Mucosa of descending colon (tissue), 3 donors: ENCODE measurements around the gene BBOX1. TPM values are rescaled to one million over a fixed set of nuclear protein-coding genes. Genes with fewer than 3 reads are reported as not detected.
"Not testable (repeated sequence)": the region's sequence is repeated elsewhere in the genome, so short reads cannot be mapped to it uniquely, and the experiment has no call there.

ENCODE experiments used
- ATAC-seq: fragments of 200-7000 bp; cut with Tn5 transposase; one replicate; pipeline ENCODE4 v1.9.1; 2020; ENCODE audit warnings: mild to moderate bottlenecking, moderate library complexity
- DNase-seq, 3 donors: peaks; one replicate each; pipeline ENCODE4 v3.0.0-alpha.2; 2020
- H3K36me3 ChIP-seq: fragments of 200-600 bp; one replicate; pipeline ENCODE4 v1.8.0; 2021; ENCODE audit warnings: low read depth, mild to moderate bottlenecking
- H3K4me1 ChIP-seq: fragments of 200-600 bp; one replicate; pipeline ENCODE4 v1.8.0; 2021; ENCODE audit warnings: low read depth, mild to moderate bottlenecking
- H3K4me3 ChIP-seq: fragments of 200-600 bp; one replicate; pipeline ENCODE4 v1.8.0; 2021; ENCODE audit warnings: mild to moderate bottlenecking
- H3K9me3 ChIP-seq: fragments of 200-600 bp; one replicate; pipeline ENCODE4 v1.8.0; 2021; ENCODE audit warnings: mild to moderate bottlenecking
- intact Hi-C, 2 donors: fragments of 100-400 bp; cut with DNase I in 1 of 2; cut with micrococcal nuclease in 1 of 2; formaldehyde crosslinking; loops; one replicate each; pipeline versions ENCODE4 v1.11.0 to v1.11.1; 2022; cut with DNase I, micrococcal nuclease
- total RNA-seq, 3 donors: library from RNA; stranded (reverse); fragmentation: NEBNext Ultra II Directional in 2 of 3; extraction: Animal tissue kit (Norgen Biotek cat#: 25700) in 2 of 3; gene quantifications; one replicate each; pipeline versions ENCODE4 v1.2.1 to v1.2.4, GENCODE V29; 2021 to 2023
- TF ChIP-seq, protein P1 (sequence below): fragments of 200-600 bp; IDR thresholded peaks from one replicate; pipeline ENCODE4 v1.8.0; 2022; ENCODE audit warnings: antibody characterized with exemption, mild to moderate bottlenecking
- donor health status: DM: no; HTN: no; CAD: no; lungs with moderate emphysema.
- donor health status: DM: no; HTN: no; CAD: no.
- donor health status: DM: no; HTN: yes; CAD: no.

BBOX1 gene
- total RNA-seq, 3 donors from 2014 or later: not detected

DNA sequence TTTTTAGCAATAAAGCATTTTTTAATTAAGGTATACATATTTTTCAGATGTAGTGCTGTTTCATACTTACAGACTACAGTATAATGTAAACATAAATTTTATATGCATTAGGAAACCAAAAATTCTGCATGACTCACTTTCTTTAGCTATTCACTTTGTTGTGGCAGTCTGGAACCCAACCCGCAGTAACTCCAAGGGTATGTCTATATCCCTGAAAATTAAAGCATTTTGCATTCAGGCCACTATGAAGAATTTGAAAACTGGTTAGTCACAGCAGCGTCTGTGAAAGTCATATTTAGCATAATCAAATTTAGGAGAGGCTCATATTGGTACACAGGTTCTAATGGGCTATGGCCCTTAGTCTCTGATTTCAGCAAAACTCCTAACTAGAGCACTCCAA is 46.8 kb downstream of the BBOX1 start:
- Histone ChIP-seq H3K9me3 (peaks cover 11% of the 10 kb centered on the region), H3K4me3 (no peak overlapping the region), H3K4me1 (no peaks in the 10 kb centered on the region), H3K36me3 (no peaks in the 10 kb centered on the region)
- TF ChIP-seq, protein P1, sequence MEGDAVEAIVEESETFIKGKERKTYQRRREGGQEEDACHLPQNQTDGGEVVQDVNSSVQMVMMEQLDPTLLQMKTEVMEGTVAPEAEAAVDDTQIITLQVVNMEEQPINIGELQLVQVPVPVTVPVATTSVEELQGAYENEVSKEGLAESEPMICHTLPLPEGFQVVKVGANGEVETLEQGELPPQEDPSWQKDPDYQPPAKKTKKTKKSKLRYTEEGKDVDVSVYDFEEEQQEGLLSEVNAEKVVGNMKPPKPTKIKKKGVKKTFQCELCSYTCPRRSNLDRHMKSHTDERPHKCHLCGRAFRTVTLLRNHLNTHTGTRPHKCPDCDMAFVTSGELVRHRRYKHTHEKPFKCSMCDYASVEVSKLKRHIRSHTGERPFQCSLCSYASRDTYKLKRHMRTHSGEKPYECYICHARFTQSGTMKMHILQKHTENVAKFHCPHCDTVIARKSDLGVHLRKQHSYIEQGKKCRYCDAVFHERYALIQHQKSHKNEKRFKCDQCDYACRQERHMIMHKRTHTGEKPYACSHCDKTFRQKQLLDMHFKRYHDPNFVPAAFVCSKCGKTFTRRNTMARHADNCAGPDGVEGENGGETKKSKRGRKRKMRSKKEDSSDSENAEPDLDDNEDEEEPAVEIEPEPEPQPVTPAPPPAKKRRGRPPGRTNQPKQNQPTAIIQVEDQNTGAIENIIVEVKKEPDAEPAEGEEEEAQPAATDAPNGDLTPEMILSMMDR: no peak
- intact Hi-C loops: no loop called here
- DNase-seq (no peak), ATAC-seq (no peak)

DNA sequence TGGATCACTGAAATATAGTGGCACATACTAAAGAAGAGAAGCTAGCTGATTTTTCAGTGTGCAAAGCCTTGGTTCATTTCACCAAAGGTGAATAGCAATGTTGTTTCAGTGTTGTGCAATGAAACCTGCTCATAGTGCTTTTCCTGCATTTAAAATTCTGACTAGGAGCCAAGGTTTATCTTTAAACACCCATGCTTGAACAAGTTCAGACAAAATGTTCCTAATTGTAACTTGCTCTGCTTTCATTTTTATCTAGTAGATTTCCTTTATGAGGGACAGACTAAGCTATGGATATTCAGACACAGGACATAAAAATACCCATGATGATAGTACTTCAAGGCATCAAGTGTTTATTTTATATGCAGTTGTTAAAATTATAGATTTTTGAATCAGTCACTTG is 47.7 kb downstream of the BBOX1 start:
- TF ChIP-seq, protein P1: no peak
- intact Hi-C loops: no loop called here
- peaks cover 11% of the 10 kb centered on the region for H3K9me3 ChIP-seq
- no peak overlapping the region for H3K4me3 ChIP-seq
- H3K4me1 ChIP-seq: no peaks in the 10 kb centered on the region
- no peaks in the 10 kb centered on the region for H3K36me3 ChIP-seq
- DNase-seq: no peak
- no peak for ATAC-seq

DNA sequence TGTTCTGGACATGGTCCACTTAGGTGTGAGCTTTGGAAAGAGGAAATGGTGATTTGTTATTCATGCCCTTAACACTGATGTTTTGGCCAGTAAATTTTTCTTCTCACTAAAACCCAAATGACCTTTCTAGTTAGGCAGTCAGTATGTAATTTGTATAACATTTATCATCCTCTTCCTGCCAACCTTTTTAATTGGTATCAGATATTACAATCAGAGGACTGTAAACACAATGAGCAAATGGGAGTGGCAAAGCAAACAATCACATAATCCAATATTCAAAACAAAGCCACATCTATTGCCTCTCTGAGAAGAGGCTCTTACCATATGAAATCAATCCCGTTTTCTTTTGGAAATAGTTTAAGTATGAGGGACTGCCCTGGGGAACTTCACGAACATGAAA is 49.1 kb downstream of the BBOX1 start:
- no peaks in the 10 kb centered on the region for H3K4me1 ChIP-seq
- H3K4me3 ChIP-seq: no peak overlapping the region
- H3K9me3 ChIP-seq: peaks cover 11% of the 10 kb centered on the region
- TF ChIP-seq, protein P1: no peak
- no peaks in the 10 kb centered on the region for H3K36me3 ChIP-seq
- intact Hi-C loops: no loop called here
- no peak for ATAC-seq
- DNase-seq: no peak

DNA sequence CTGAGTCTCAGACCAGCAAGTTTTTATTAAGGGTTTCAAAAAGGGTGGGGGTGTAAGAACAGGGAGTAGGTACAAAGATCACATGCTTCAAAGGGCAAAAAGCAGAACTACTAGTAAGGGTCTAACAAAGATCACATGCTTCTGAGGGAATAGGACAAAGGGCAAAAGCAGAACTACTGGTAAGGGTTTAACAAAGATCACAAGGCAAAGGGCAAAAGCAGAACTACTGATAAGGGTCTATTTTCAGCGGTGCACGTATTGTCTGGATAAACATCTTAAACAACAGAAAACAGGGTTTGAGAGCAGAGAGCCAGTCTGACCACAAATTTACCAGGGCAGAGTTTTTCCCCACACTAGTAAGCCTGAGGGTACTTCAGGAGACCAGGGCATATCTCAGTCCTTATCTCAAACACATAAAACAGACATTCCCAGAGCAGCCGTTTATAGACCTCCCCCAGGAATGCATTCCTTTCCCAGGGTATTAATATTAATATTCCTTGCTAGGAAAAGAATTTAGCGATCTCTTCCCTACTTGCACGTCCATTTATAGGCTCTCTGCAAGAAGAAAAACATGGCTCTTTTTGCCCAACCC is 49.8 kb downstream of the BBOX1 start:
- DNase-seq, H3K4me1 ChIP-seq, H3K36me3 ChIP-seq, H3K4me3 ChIP-seq, intact Hi-C loops, ATAC-seq: not testable (repeated sequence)
- peaks cover 11% of the 10 kb centered on the region for H3K9me3 ChIP-seq

DNA sequence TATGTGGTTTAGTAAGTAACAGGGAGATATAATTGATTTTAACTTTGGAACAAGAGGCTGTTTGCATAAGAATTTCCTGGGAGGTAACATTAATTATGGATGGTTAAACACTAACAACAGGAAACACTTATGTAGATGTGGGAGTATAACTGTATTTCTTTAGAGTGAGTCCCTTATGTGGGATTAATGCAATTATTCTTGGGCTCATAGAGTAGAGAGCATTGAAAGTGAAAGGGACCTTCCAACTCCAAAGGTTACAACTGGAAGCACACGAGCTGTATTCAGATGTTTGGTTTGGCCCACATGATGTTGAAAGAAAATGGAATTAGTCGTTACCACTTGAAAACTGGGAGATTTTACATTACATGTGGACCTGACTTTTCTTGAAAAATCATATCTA is 53.5 kb downstream of the BBOX1 start:
- no peak for ATAC-seq
- TF ChIP-seq, protein P1: no peak

DNA sequence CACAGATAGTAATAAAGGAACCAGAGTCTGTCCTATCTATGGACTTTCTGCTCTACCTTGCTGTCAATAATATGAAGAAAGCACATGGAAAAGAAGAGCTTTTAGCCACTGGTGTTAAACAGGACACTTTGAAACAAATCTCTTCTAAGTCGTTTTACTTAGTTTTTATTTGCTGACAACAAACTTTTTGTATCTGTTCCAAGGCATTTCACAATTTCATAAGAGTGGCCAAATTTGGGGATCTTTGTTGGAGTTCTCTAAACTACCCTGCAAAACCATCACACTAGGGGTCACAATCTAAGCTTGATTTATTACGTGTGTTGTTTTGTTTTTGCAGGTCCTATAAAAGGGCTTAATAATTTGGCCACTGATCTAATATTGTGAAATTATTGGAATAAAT is 54.4 kb downstream of the BBOX1 start:
- H3K9me3 ChIP-seq: peaks cover 7% of the 10 kb centered on the region
- DNase-seq (no peak), ATAC-seq (no peak)
- H3K4me3 ChIP-seq: no peak overlapping the region
- no peaks in the 10 kb centered on the region for H3K36me3 ChIP-seq
- TF ChIP-seq, protein P1: no peak
- intact Hi-C loops: no loop called here
- no peaks in the 10 kb centered on the region for H3K4me1 ChIP-seq

More for the DNA sequence above, 53.5 kb downstream of the BBOX1 start:
- no peaks in the 10 kb centered on the region for H3K36me3 ChIP-seq
- intact Hi-C loops: no loop called here
- DNase-seq: no peak
- peaks cover 10% of the 10 kb centered on the region for H3K9me3 ChIP-seq
- H3K4me1 ChIP-seq: no peaks in the 10 kb centered on the region
- no peak overlapping the region for H3K4me3 ChIP-seq
